Upper lobe of left lung (tissue), 4 donors: ENCODE data around the gene NDUFA8.

Source experiments
- CTCF ChIP-seq, 6 experiments: fragments of 450-650 bp in 4 of 6; fragments of 200-600 bp in 2 of 6; sonication (generic) in 2 of 6; IDR thresholded peaks; one replicate each; pipeline ENCODE4 v1.5.1; 2016 to 2019; ENCODE audit warnings: antibody characterized with exemption in 6 of 6
- EP300 ChIP-seq, 4 donors: sonication (generic); formaldehyde crosslinking; IDR thresholded peaks; one replicate each; pipeline ENCODE4 v1.5.1; 2017; ENCODE audit warnings: antibody characterized with exemption in 4 of 4, control low read depth in 2 of 4
- POLR2A ChIP-seq, 4 donors: fragments of 450-650 bp; IDR thresholded peaks; one replicate each; pipeline ENCODE4 v1.5.1; 2016 to 2017; ENCODE audit warnings: antibody characterized with exemption in 4 of 4, mild to moderate bottlenecking in 2 of 4
- POLR2AphosphoS5 ChIP-seq, 2 donors: sonication (generic); formaldehyde crosslinking; IDR thresholded peaks; one replicate each; pipeline ENCODE4 v1.5.1; 2017; ENCODE audit warnings: antibody characterized with exemption in 2 of 2

- TF ChIP-seq EP300 (IDR thresholded peaks at IDR 0.05) (no peak), CTCF (IDR thresholded peaks at IDR 0.05) (no peak), POLR2AphosphoS5 (IDR thresholded peaks at IDR 0.05) (no peak), POLR2A (IDR thresholded peaks at IDR 0.05) (no peak)
Observed at GRCh38 chr9:122109035-122109813, 50.4 kb downstream of the NDUFA8 start.
